NCI-H1436 treated with DMSO at 0.1 percent for 48 hours (cell line): Measurements from ENCODE around the gene FNDC3B.

ENCODE experiments used
- DNase-seq: peaks from one replicate; lab custom pipeline; 2025; lab: John Stamatoyannopoulos, UW

Gene FNDC3B

DNA sequence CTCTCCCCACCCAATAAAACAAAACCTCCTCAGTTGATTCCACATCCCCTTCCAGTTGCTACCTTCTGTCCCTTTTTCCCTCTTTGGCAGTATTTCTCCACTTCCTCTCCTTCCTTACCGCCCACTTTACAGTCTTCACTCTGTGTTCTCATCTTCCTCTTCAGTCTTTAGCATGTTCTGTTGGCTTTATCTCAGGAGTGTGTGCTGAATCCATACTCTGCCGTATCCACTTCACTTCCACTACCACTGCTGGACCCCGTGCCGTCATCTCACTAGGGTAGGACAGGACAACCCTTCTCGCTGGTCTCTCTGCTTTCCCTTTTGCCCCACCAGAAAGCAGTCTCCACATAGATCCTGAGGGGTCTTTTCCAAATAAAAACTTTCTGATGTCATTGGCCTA is 74.3 kb downstream of the FNDC3B start:
- no peak for DNase-seq

DNA sequence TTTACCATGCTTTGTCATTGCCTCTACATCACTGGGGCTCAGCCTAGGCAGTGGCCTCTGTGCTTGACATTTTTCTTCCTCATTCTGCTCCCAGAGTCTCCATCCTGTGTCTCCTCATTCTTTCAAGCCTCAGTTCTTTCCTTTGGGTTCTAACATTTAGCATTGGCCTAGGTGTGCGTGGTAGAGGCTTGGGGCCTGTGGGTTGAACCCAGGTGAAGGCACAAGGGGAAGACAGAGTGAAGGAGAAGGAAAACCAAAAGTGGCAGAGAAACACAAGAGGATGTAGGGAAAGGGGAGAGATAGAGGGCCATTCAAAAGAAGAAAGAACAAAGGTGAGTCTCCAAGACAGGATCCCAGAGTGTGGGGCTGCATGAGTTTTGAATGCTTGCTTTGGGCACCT is 75.7 kb downstream of the FNDC3B start:
- DNase-seq, result no peak

DNA sequence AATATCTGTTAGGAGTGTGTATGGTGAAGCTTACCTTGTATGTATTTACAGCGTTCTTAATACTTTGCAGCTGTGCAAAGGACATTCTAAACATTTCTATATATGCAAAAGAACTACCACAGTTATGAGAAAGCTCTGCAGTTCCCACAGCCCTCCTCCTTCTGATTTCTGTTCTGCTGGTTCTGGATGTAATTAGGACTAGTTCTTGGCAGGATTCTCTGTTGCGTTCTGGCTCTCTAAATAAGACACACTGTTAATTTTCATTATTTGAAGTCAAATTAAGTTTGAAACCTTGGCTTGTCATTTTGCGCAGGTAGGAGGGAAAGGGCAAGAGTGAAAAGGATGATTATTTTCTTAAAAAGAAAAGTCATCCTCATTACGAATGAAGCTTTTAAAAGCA is 76.4 kb downstream of the FNDC3B start:
- DNase-seq, result no peak

DNA sequence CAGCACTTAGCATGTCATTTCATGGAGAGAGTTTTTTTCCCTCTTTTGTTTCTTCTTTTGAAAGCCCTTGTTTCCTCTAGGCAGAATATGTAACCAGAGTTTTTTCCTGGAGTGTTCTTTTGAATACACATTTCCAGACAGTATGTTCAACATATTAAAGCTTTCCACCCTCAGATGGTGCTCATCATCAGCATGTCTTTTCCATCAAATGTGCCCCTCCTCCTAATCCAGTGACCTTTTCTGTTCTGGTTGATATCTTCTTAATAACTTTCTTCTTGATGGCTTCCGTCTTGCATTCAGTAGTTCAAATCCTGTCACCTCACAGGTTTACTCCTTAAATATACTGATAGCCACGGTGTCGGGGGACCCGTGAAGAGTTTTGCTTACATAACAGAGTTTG is 78.6 kb downstream of the FNDC3B start:
- no peak for DNase-seq

DNA sequence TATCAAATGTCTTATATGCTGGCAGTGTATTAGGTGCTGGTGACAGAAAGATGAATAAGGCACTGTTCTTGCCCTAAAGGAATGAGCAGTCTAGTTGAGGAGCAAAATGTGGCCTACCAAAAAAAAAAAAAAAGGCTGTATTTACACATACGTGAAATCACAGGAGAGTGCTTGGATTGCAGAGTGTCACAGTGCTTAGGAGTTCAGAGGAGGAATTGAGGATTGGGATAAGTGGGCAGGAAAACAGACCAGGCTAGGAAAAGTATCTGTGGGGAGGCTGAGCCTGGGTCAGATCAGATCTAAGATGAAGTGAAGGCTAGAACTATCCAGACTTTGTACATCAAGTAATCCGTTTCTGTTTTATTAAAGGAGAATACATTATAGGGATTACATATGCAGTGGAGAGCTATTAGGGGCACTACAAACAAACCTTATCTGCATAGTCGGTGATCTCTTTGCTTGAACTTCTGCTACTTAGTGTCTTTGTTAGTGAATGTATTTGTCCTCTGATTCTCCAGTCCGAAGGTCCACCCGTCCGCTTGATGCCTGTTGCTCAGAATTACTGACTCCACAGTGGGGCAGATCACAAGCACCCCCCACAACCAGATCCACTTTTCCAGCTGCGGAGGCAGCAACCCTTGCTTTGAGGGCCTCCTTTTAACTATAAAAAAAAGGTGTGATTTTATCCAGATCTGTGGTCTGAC is 80.0 kb downstream of the FNDC3B start:
- no peak for DNase-seq

DNA sequence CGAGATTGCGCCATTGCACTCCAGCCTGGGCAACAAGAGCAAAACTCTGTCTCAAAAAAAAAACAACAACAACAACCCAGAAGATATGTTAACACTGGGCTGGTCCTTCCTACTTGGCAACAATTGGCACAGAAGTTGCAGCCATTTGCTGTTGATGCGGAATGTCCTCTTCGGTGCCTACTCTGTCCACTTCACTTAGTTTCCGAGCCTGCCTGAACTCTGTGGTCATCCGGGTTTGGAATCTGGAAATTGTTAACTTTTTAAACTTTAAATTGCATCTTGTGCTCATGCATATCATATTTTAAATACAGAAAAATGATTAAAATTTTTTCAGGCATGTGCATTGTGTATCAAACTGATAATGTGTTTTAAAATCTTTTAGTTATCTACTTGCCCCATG is 81.5 kb downstream of the FNDC3B start:
- DNase-seq, result no peak

DNA sequence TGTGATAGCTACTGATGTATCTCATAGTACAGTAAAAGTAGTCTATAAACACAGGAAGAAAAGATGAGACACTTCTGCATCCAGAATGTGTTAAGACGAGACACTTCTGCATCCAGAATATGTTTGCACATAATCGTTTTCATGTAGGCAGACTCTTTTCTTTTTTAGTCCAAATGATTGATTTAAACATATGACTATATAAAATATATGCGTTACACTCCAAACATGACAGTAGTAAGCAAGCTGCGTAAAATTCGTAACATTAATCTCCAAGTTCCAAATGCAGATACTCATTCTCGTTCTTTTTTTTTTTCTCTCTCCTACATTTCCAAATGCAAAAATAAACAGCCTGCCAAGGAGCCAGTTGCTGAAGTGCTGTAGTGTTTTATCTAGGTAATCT is 82.6 kb downstream of the FNDC3B start:
- no peak for DNase-seq

DNA sequence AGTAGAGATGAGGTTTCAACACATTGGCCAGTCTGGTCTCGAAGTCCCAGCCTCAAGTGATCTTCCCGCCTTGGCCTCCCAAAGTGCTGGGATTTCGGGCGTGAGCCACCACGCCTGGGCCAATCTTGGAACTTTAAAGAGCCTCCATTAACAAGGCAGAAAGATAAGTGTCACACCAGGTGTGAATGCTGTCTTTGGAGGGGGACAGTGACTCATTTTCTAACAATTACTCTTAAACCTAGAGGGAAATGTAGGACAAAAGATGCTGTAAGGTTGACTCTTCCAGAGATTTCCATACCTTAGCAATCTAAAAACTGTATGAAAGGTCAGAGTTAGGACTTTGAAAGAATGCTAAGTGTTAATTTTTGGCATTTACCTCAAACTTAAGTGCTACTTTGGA is 84.9 kb downstream of the FNDC3B start:
- no peak for DNase-seq

DNA sequence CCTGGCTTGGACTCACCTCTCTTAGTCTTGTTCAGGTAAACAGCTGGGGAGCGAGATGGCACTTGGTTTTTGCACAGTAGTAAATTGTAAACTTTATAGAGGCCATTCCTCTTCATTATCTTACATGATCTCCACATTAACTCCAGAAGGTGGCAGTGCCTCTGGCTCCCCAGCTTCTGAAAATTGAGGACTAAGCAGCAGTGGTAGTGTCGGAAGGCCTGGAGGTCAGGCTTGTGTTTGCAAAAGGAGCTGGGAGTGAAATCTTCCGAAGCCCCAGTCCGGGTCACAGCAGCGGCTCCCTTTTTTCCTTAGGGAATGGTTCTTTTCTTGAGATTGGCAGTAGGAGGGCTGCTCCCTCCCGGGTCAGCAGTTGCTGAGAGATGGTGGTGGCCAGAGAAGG is 85.7 kb downstream of the FNDC3B start:
- DNase-seq, result no peak

DNA sequence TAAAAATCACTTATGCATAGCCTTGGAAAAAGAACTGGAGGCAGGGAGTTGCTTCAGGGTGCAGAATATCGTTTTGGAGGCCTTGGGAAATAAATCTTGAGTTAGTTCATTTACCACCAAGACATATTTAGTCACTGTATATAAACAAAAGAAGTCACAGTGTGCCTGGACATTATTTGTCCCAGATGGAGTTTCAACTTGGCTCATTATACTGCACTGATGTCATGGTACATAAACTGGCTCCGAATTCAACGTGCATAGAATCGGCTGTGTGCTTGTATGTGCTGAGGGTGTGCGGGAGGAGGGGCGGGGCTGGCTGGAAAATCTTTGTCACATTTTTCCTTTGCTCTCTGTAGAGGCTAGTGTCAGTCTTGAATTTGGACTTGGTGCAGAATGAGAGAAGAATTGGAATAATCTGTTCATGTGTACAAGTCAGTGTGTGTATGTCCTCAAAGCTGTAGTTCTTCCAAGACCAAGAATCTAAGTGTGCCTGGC is 86.6 kb downstream of the FNDC3B start:
- no peak for DNase-seq

DNA sequence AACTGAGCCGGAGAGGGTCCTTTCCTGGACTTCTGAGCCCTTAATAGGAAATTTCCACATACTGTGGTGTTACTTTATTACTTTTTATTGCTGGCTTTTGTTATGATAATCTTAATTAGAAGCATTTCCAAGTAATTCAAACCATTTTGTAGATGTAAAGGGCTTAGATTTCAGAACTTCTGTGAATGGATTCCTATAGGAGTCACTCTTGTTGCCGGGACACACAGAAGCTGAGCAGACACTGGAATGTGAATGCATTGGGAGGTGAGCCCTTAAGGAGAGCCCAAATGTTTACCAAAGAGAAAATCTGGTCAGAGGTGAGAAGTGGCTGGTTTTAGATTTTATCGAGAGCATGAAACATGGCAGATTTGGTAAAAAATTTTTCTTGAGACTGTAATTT is 87.4 kb downstream of the FNDC3B start:
- DNase-seq, result no peak

DNA sequence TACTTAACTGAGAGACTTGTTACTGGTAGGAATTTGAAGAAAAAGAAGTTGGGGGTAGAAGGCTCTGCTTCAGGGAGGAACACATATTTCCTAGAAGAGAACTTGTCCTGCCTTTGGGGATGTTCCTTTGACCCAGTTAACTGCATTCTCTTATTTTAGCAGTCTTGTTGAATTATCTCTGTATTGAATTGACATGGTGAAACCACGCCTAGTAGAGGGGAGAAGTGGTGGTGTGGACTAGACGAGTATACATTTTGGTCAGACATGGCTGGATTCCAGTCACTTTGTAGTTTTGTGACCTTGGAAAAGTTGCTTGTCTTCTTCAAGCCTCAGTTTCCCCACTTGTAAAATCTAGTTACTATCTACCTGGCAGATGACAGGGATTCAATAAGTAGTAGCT is 87.8 kb downstream of the FNDC3B start:
- no peak for DNase-seq

DNA sequence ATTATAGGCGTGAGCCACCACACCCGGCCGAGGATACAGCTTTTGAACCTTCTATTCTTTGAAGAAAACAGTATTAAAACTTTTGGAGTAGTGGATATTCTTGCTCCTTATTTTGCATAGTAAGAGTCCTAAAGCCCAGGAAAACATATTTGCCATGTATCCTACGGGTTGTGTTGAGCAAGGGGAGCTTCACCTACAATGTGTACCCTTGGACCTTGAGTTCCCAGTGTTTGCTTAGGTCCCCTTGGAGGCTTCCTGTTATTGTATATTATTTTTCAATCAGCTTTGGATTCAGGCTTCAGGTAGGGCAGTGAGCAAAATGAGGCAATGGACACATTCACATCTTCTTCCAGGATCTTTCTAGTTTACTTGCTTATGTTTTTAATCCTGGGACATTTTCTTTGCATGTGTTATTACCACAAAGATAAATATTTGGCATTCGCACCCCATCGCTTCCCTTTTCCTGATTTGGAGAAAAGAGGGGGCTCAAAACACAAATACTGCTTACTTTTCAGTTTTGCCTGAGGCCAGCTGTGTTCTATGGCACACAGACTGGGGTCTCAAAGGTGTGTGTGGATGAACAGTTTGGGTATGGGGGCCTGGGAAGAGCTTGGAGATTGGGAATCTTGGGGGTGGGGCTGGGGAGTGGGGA is 88.7 kb downstream of the FNDC3B start:
- DNase-seq, result no peak

DNA sequence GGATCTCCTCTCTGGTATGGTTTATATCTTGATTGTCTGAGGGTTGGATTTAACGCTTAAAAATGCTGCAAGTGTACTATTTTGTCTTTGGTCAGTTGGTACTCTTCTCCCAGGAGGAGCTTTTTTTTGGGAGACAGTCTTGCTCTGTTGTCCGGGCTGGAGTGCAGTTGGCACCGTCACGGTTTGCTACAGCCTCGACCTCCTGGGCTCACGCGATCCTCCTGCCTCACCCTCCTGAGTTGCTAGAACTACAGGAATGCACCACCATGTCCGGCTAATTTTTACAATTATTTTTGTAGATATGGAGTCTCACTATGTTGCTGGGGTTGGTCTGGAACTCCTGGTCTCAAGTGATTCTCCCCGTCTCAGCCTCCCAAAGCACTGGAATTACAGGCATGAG is 89.5 kb downstream of the FNDC3B start:
- DNase-seq, result no peak

DNA sequence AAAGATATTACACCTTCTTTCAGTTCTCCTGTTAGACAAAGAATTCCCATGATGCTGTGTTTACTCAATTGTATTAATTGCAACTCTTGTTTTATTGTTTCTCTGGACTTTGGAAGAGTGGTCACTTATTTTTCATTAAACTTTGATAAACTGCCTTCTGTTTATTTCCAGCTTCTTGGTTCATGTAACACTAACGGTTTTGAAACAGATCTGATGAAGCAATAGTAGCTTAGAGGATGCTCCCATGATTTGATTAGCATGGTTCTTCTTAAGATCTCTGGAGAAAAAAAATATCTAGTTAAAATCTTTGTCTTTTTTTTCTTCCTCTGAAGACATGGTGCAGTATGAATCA is 90.1 kb downstream of the FNDC3B start:
- no peak for DNase-seq

DNA sequence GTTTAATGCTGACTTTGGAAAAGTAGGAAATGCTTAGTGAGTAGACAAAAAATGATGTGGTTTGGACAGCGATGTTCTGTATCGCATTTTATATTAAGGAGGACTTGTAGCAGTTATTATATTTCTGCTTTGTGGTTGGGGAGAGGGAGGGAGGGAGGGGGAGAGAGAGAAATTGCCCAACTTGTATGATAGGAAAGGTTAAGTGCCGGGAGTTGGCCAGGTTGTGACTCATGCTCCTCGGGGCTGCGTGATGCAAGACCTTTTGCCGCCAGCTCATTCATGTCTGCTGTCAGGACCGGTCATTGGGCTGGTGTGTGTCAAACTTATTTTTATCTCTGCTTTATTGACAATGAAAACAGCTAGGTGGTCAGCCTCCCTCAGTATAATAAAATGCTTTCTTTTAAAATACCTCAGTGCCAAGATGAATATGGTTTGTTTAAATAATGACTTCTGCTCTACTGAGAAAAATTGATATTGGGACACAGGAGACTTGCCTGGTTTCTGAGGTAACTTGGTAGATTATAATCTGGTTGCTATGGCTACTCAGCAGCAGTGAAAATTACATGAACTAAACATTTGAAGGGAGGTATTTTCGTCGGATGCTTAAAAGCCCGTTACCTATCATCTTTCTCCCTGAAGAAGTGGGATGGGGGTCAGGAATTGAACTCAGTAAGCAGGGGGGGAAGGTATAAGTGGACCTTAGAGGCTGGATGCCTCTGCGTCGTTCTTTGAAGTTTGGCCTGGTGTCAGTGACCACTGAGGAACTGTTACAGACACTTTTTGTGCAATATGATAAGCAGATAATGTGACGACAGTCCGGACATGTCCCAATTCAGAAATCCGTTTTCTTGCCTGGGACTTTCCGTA is 90.7 kb downstream of the FNDC3B start:
- DNase-seq, result no peak

DNA sequence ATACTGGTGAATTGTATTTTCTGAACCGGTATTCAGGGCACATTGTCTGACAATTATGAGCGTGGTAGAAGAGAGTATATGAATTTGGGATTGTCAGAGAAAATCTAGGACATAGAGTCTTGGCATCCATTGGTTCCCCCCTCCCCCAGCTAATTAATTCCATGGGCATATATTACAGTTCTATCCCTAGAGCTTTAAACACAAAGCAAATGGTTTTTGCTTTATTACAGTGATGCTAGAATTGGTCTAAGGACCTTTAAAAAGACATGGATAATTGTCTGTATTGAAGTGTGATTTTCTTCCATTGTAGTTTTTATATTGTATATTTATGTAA is 91.3 kb downstream of the FNDC3B start:
- no peak for DNase-seq

DNA sequence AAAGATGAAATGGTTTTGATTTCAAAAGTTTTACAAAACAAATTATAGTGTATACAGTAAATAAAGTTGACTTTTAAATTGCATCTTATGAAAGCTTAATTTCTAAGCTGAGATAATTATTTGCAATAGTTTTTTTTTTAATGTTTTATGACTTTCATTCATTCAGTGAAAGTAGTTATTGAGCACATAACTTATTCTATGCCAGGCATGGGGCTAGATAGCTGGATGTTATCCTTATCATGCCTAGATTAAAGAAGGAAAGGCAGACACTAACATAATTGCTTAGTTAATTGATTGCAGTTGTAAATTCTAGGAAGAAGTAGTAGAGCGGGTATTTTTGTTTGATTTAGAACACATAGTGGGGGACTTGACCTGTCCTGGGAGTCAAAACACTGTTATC is 92.4 kb downstream of the FNDC3B start:
- DNase-seq, result no peak

DNA sequence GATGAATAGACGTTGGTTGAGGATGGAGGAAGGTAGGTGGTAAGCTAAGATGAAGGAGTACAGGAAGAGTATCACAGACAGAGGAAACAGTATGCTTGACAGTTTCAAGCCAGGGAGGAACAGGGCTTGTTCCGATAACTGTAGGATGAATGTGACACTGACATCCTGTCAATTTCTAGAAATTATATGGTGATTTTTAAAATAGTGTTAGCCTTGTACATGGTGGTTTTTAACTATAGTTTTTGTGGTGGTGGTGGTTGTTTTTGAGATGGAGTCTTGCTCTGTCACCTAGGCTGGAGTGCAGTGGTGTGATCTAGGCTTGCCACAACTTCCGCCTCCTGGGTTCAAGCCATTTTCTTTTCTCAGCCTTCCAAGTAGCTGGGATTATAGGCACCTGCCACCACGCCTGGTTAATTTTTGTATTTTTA is 92.8 kb downstream of the FNDC3B start:
- DNase-seq, result no peak

DNA sequence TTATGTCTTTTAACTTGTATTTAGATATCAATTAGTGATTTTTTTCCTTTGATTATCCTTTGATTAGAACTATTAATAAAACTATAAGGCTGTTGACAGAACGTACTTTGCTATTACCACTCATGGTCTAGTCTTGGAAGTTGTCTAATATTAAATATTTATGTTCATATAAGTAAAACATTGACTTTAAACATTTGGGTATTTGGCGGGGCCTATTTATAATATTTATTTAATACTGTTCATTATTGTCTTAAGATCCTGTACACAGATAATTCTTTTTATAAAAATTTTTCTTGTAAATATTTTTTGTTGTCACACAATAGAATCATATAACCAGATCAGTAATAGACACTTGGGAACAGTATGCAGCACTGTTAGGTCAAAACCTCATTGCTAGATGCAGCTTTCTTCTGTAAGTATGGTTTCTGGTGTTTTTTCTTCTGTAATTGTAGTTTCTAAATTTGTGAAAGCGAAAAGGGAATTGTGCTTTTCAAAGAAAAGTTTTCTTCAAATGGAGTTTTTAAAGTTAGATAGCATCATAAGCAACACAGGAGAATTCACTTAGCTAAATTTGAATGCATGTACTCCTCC is 93.4 kb downstream of the FNDC3B start:
- no peak for DNase-seq

DNA sequence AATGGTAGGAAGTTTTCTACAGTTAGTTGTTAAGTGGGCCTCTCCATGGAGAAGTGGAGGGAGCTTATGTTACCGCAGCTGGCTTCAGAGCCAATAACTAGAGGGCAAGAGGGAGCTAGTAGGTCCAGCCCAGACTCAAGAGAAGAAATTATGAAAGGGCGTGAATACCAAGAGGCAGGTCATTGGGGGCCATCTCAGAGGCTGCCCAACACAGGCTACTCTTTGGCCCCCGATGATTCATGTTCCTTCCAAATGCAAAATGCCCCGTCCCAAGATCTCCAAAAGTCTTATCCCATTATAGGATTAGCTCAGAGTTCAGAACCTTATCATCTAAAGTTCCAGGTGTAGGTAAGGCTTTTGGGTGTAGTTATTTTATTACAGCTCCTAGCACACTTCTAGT is 94.5 kb downstream of the FNDC3B start:
- no peak for DNase-seq

DNA sequence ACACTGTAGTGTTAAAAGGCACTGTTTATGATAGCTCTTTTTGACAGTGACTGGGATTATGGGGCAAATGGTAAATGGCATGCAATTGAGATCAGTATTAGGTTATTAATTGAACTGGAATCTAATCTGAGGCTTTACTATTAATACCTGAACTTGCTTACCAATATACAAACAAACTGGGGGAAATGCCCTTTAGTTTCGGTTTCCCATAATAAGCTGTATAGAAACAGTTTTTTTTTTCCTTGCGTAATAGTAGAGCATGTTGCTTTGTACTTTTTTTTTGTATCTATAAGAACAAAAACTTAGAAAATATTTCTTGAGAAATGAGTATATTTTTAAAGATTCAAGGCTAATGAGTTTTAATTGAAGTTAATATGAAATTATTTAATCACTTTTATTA is 95.0 kb downstream of the FNDC3B start:
- no peak for DNase-seq

DNA sequence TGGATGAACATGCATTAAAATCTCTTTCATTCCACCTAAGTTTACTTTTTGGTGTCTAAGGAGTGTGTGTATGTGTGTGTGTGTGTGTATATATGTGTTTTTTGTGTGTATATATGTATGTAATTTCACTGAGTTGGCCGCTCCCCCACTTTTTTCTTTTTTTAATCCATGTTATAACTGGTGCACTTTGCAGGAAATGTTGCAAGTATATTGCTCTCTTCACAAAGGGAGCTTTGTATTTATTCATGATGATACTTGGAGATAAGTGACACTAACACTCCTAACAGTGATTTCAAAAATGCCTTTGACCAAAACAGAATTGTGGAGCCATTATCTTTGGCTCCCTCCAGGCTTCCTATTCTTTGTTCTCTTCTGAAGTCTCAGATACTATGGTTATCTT is 95.8 kb downstream of the FNDC3B start:
- no peak for DNase-seq
